LHCN-M2 (cell line): ENCODE data around the gene MAP2K3. TPM values are rescaled to one million over a fixed set of nuclear protein-coding genes. Genes with fewer than 3 reads are reported as not detected.
A peak's percentile ranks its signal among the peaks of the same experiment; 100 is the strongest.

Source experiments
- DNase-seq: peaks from one replicate; pipeline ENCODE4 v3.0.0-alpha.2; 2012; ENCODE audit warnings: low read depth
- total RNA-seq: library from RNA; depleted of rRNA; stranded (reverse); fragments of >200 nt; gene quantifications from 2 replicates; pipeline ENCODE4 v1.2.3, GENCODE V29; 2014

The MAP2K3 gene
- total RNA-seq, 1 experiment from 2014 or later, result 28.8 TPM

GRCh38 chr17:21282231-21282630, 2.3 kb upstream of the MAP2K3 start:
- peak; percentile 98 for DNase-seq

- no peak for DNase-seq
These were observed 1.7 kb upstream of the MAP2K3 start for GRCh38 chr17:21282850-21283249.

GRCh38 chr17:21283482-21284318, 811 bp upstream of the MAP2K3 start:
- DNase-seq, result no peak

GRCh38 chr17:21285164-21286065, 904 bp downstream of the MAP2K3 start:
- DNase-seq, result peak; percentile 56

DNA sequence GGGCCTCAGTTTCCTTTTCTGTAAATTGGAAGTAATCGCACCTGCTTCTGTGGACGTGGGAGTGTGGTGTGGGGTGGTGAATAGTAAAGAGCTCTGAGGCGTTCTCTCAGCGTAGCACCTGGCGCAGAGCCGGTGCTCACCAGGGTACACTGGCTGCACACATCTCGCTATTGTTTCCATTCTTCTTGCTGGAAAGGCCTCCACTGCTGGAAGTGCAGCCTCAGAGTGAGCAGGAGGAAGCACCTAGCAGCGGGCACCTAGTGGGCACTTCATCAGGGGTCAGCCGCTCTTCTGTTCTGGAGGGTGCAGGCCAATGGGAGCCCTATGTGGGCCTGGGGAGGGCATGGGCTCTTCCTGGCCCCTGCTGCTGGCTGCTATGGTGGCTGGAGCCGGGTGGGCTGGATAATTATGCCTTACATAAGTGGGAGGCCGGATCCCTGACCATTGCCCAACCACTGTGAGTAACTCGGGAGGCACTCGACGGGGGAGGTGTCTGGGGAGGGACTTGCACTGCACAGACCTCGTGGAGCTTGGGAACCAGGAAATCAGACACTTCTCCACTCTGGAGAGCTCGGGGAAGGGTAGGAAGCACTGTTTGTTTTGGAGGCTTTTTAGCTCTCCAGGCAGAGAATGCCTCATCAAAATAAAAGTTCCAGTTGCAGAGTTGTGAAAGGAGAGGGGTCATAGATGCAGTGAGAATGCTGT, 1.7 kb downstream of the MAP2K3 start:
- DNase-seq, result peak; percentile 97

GRCh38 chr17:21286909-21287702, 2.6 kb downstream of the MAP2K3 start:
- DNase-seq, result no peak

DNA sequence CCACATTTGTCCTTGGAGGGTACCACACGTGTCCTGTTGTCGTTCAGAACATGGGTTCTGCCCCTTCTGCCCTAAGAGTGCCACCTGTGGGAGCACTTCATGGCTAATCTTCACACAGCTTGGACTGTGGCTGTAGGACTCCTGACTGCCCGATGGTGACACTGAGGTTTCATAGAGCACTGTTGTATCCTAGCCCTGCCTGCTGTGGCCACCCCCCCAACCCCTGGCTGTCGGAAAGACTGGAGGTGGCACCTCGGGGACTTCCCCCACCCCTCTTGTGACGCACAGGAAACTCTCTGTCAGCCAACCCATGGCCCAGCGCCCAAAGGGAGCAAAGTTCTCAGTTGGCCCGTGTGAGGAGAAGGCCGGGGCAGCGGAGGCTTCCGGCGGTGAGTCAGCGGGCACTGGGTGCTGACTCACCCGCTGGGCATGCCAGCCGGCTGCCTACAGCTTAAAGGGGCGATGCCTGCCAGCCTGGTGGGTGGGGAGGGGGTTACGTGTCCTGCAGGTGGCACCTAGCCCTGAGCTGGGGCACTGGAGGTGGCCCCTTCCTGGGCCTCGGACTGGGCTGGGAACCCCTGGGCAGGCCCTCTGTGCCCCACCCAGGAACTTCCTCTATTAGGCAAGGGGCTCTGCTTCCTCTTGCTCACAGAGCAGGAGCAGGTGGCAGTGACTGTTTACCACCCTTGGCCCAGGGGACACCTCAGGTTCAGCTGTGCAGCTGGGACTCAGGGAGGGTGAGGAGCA, 3.4 kb downstream of the MAP2K3 start:
- DNase-seq, result peak; percentile 95

- no peak for DNase-seq
These were observed 4.1 kb downstream of the MAP2K3 start for GRCh38 chr17:21288571-21289017.

DNA sequence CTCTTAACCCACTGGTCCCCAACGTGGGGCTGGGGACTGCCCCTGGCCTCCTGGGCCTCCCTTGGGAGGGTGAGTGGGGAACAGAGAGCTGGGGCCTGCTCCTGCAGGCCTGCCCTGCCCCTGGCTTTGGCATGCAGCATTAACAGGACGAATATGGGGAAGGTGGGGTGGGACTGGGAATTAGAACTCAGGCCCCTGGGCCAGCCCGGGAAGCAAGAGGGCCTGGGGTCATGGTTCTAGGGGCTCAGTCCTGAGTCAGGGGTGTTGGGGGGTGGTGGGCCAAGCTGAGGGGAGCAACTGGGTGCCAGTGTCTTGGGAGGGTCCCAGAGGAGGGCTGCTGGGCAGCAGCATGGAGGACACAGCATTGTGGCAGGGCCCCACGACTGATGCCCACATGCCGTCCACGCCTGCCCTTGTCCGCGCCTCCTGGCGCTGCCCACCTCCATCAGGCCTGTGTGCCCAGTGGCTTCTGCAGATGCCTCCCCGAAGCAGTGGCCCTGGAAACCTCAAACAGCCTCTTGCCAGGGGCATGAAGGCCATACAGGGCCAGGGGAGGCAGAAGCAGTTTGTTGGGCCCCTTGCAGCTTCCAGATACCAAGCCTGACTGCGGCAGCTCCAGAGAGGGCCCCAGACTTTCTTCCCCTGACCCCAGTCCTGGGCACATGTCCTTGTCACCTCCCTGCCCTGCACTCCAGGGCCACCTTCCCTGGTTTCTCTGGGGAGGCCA, 4.8 kb downstream of the MAP2K3 start:
- no peak for DNase-seq

- no peak for DNase-seq
These were observed 5.5 kb downstream of the MAP2K3 start for GRCh38 chr17:21289902-21290571.

DNA sequence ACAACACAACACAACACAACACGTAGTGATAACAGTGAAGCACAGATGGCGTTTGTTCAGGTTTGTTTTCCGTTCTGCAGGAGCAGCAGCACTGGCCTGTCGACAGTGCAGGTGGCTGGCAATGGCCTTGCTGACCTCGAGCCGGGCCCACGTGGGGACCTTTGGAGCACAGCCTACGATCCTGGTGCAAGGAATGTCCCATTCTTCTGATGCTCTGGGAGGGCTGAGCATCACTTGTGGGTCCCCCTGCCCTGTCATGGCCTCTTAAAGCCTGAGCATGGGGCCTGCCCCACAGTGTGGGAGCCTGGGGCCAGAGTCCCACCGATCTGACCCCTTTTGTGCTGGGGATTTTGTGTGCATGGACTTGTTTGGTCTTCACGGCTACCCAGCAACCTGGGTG, 6.8 kb downstream of the MAP2K3 start:
- DNase-seq, result no peak

- no peak for DNase-seq
These were observed 7.4 kb downstream of the MAP2K3 start for GRCh38 chr17:21291862-21292261.

DNA sequence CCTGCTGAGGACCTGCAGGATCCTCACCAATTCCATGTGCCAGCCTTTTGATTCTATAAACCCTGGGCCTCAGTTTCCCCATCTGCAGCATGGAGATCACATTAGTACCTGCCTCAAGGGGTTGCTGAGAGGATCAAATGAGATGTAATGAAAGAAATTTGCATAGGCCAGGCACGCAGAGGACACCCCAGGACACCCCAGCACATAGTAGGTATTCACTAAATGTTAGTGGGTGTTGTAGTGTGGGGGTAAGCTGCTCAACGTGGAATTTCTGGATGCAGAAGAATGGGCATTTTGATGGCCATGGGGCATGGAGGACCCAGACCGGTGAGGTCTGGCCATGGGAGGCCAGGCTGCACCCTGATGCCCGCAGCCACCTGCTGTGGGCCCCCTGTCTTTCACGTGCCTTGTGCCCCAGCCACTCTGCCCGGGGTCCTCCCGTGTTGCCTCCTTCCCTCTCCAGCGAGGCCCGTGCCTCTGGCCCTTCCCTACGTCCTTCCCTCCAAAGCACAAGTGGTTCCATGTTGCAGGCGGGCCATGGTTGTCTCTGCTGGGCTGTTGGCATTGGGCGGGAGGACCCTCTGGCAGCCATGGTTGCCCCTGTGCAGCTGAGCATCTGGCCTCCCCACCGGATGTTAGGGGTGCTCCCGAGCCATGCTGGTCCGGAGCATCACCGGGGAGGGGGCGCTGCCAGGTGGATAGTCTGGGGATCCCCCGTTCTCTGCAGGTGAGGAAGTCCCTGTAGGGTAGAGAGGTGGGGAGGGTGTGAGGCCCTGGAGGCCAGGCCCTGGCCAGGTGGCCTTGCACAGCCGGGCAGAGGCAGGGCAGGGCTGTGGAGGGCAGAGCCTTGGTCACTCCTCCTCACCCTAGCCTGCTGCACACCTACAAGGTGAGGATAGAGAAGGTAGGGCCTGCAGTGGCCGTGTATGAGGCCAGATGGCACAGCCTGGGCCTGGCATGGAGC, 8.6 kb downstream of the MAP2K3 start:
- DNase-seq, result no peak

- DNase-seq, result no peak
These were observed 9.3 kb downstream of the MAP2K3 start for GRCh38 chr17:21293831-21294210.

DNA sequence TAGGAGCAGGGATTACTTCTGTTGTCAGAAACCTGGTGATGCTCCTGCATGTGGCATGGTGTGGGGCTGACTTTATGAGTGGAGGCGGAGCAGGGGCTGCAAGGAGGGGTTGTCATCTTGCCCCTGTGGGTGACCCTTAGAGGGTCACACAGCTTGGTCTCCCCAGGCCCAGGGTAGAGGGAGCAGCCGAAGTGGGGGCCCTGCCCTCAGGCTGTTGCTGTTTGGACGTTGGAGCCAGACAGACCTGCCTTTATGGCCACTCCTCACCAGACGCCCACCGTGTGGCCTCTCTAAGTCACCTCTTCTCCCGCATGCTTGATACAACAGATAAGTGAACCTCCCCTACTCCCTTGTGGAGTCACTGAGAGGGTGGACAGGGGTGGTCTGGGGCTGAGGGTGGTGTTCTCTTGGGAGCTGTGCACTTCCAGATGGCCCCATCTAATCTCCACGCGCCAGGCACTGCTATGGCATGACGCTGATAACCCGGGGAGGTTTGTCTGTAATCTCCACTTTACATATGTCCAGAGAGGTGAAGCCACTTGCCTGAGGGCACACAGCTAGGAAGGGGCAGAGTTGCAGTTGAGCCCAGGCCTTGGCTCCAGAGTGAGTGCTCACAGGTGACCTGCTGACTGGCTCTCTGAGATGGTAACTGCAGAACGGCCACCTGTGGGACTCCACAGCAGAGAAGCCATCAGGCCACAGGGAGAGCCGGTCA, 10.0 kb downstream of the MAP2K3 start:
- no peak for DNase-seq

- DNase-seq, result no peak
These were observed 10.8 kb downstream of the MAP2K3 start for GRCh38 chr17:21295036-21295952.
